ENCODE results near the gene EPB41L4A. TPM values are rescaled to one million over a fixed set of nuclear protein-coding genes. Genes with fewer than 3 reads are reported as not detected.
A peak's percentile ranks its signal among the peaks of the same experiment; 100 is the strongest.

The EPB41L4A gene
- total RNA-seq, 1 experiment from 2014 or later = 28.6 TPM

DNA sequence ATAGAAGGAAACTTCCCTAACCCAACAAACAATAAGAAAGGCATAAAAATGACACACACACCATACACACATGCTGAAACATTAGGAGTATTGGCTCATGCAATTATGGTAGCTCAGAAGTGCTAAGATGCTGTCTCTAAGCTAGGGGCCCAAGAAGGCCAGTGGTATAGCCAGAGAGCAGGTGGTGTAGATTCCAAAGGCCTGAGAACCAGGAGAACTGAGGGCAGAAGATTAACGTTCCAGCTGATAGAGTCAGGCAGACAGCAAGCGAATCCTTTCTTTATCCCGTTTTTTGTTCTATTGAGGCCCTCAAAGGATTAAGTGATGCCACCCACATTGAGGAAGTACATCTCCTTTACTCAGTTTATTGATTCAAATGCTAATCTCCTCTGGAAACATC lies 262.9 kb downstream of the EPB41L4A start:
- TF ChIP-seq, protein P1, sequence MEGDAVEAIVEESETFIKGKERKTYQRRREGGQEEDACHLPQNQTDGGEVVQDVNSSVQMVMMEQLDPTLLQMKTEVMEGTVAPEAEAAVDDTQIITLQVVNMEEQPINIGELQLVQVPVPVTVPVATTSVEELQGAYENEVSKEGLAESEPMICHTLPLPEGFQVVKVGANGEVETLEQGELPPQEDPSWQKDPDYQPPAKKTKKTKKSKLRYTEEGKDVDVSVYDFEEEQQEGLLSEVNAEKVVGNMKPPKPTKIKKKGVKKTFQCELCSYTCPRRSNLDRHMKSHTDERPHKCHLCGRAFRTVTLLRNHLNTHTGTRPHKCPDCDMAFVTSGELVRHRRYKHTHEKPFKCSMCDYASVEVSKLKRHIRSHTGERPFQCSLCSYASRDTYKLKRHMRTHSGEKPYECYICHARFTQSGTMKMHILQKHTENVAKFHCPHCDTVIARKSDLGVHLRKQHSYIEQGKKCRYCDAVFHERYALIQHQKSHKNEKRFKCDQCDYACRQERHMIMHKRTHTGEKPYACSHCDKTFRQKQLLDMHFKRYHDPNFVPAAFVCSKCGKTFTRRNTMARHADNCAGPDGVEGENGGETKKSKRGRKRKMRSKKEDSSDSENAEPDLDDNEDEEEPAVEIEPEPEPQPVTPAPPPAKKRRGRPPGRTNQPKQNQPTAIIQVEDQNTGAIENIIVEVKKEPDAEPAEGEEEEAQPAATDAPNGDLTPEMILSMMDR (IDR thresholded peaks at IDR 0.05; ENCODE audit: unreplicated experiment) = no peak
- intact Hi-C loops (cut with micrococcal nuclease; ENCODE audit: unreplicated experiment) = no loop called here
- CTCF ChIA-PET = interaction anchor here (0.7 kb wide), 1 partner anchor 625 kb away, joined by 3 read pairs; no protein-coding TSS in a partner anchor
- Mint-ChIP-seq H3K27me3 (ENCODE audit: unreplicated experiment) (no peaks in the 10 kb centered on the region), H3K4me1 (ENCODE audit: low read depth, unreplicated experiment) (peaks cover 9% of the 10 kb centered on the region), H3K4me3 (ENCODE audit: low read depth, unreplicated experiment) (no peak overlapping the region), H3K9me3 (ENCODE audit: low read depth, unreplicated experiment) (peaks cover 3% of the 10 kb centered on the region), H3K36me3 (ENCODE audit: insufficient read depth, unreplicated experiment) (peaks cover 15% of the 10 kb centered on the region), H3K27ac (ENCODE audit: unreplicated experiment) (no peak overlapping the region)
- DNase-seq = no peak
- BruUV-seq (replicated peaks) = no TSS peak

DNA sequence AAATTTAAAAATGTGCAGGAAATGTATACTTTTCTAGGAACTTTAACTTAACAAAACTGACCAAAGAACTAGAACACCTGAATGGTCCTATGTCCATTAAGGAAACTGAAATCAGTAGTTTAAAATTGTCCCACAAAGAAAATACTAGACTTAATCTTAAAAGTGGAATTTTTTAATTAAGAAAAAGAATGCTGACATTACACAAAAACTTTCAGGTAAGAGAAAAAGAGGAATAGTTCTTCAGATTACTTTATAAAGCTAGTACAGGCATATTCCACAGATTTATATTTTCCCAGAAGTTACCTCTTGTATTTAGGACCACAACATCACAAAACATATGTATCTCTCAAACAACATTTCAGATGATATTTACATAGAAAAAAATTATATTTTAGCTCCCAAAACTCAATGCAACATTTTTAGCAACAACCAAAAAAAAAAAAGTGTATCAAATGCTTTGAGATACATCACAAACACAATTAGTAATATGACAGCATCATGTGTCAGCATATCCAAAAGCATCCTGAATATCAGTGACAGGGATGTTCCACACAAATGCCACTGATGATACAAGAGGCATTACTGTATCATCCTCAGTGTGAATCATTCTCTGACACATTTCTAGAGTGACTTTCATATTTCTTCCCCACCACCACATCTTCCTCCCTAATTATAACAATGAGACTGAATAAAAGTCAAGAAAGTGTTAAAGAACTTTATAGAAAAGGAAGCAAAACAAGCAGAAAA lies 264.0 kb downstream of the EPB41L4A start:
- Mint-ChIP-seq H3K4me3 (ENCODE audit: low read depth, unreplicated experiment) (no peak overlapping the region), H3K27me3 (ENCODE audit: unreplicated experiment) (no peaks in the 10 kb centered on the region), H3K4me1 (ENCODE audit: low read depth, unreplicated experiment) (peaks cover 1% of the 10 kb centered on the region), H3K9me3 (ENCODE audit: low read depth, unreplicated experiment) (no peaks in the 10 kb centered on the region), H3K36me3 (ENCODE audit: insufficient read depth, unreplicated experiment) (peaks cover 4% of the 10 kb centered on the region), H3K27ac (ENCODE audit: unreplicated experiment) (no peak overlapping the region)
- no peak for DNase-seq
- TF ChIP-seq, protein P1 (IDR thresholded peaks at IDR 0.05; ENCODE audit: unreplicated experiment) = no peak
- CTCF ChIA-PET = no interaction called here
- no TSS peak for BruUV-seq (replicated peaks)
- intact Hi-C loops (cut with micrococcal nuclease; ENCODE audit: unreplicated experiment) = no loop called here

DNA sequence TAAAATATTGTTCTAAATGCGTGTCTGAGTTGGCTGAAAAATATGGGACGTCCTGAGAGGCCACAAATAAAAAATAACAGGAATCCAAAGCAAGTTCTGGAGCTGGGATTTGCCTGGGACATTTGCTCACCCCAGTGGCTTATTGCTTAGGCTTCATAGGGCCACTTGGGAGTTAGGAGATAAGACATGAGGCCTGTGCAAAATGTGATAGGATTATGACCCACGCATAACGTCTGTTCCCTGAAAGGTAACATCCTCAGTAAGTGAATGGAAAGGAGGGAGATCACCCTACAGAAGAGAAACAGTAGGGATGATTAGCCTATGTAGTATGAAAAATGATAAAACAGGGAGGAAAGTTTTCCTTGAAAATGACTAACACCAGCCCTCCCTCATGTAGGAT lies 269.4 kb downstream of the EPB41L4A start:
- CTCF ChIA-PET = no interaction called here
- intact Hi-C loops (cut with micrococcal nuclease; ENCODE audit: unreplicated experiment) = loop anchor here (5.0 to 10.0 kb wide), 5 partner anchors 392 to 992 kb away; partner anchors contain the start of gene NREP
- Mint-ChIP-seq H3K27ac (ENCODE audit: unreplicated experiment) (no peak overlapping the region), H3K27me3 (ENCODE audit: unreplicated experiment) (no peaks in the 10 kb centered on the region), H3K4me1 (ENCODE audit: low read depth, unreplicated experiment) (no peaks in the 10 kb centered on the region), H3K4me3 (ENCODE audit: low read depth, unreplicated experiment) (no peak overlapping the region), H3K9me3 (ENCODE audit: low read depth, unreplicated experiment) (no peaks in the 10 kb centered on the region), H3K36me3 (ENCODE audit: insufficient read depth, unreplicated experiment) (no peaks in the 10 kb centered on the region)
- TF ChIP-seq, protein P1 (IDR thresholded peaks at IDR 0.05; ENCODE audit: unreplicated experiment) = no peak
- no TSS peak for BruUV-seq (replicated peaks)
- DNase-seq = no peak

DNA sequence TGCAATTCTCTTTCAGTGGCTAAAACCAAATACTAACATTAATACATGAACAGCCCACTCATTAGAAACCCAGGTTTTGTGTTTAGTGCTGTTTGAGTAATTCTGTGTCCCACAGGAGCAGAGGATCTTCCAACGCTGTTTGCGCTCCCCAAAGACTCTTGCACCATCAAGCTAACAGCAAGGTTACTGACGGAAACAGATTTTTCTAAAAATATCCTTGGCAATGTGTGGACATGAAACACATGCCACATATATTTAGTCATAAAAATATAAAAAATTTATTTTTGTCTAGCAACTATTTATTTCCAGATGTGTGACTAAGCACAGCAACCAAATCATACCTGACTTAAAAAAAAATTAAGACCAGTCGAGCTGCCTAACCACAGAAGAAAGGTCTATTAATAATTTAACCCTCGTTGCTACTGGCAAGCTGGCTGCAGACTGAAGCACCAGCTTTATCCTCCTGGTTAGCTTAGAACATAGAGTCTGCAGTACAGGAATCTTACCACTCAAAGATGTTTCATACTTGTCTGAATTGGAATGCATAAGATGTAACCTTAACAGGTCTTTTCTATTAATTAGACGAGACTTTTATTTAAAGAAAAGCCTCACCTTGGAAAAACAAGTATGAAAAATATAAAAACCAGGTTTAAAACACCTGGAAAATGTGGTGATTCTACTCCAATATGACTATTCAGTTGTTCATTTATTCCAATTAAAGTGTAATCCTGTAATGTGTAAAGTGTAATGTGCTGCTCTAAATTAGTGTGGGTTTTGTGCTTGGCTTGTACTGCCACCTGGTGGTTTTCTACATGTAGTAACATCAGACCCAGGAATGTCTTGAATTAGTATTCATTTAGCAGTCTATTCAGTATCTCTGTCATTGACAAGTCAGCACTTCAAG lies 272.5 kb downstream of the EPB41L4A start:
- H3K36me3 Mint-ChIP-seq (ENCODE audit: insufficient read depth, unreplicated experiment) = no peaks in the 10 kb centered on the region
- H3K27ac Mint-ChIP-seq (ENCODE audit: unreplicated experiment) = no peak overlapping the region
- no peaks in the 10 kb centered on the region for H3K27me3 Mint-ChIP-seq (ENCODE audit: unreplicated experiment)
- no peaks in the 10 kb centered on the region for H3K4me1 Mint-ChIP-seq (ENCODE audit: low read depth, unreplicated experiment)
- BruUV-seq (replicated peaks) = no TSS peak
- peak; percentile 69 for DNase-seq
- TF ChIP-seq, protein P1 (IDR thresholded peaks at IDR 0.05; ENCODE audit: unreplicated experiment) = peak; percentile 72
- no peaks in the 10 kb centered on the region for H3K9me3 Mint-ChIP-seq (ENCODE audit: low read depth, unreplicated experiment)
- intact Hi-C loops (cut with micrococcal nuclease; ENCODE audit: unreplicated experiment) = loop anchor here (1.0 to 10.0 kb wide), 8 partner anchors 311 to 989 kb away; partner anchors contain the start of gene NREP
- CTCF ChIA-PET = interaction anchor here (0.6 to 1.5 kb wide), 4 partner anchors 30 to 615 kb away, joined by 3 to 17 read pairs (median 7); no protein-coding TSS in a partner anchor
- no peak overlapping the region for H3K4me3 Mint-ChIP-seq (ENCODE audit: low read depth, unreplicated experiment)
